H9 (cell line): Measurements from ENCODE around the gene ABCG1. TPM values are rescaled to one million over a fixed set of nuclear protein-coding genes. Genes with fewer than 3 reads are reported as not detected.

ENCODE experiments used
- DNase-seq: peaks from one replicate; pipeline ENCODE4 v3.0.0-alpha.2; 2017
- H2AFZ ChIP-seq: one replicate; pipeline ENCODE4 v1.6.1; 2013; ENCODE audit warnings: mild to moderate bottlenecking, low read length, control low read depth, moderate library complexity
- H2AK5ac ChIP-seq: 2 replicates; pipeline ENCODE4 v1.6.1; 2013; ENCODE audit warnings: low read length, control low read depth, mixed read lengths; ENCODE audit not compliant: insufficient read length
- H2BK120ac ChIP-seq: one replicate; pipeline ENCODE4 v1.6.1; 2013; ENCODE audit warnings: low read depth, mild to moderate bottlenecking, low read length, control low read depth, inconsistent platforms; ENCODE audit not compliant: poor library complexity, severe bottlenecking
- H2BK12ac ChIP-seq: 2 replicates; pipeline ENCODE4 v1.6.1; 2013; ENCODE audit warnings: low read length, control low read depth, mixed read lengths, low read depth; ENCODE audit not compliant: insufficient read length
- H2BK15ac ChIP-seq: 2 replicates; pipeline ENCODE4 v1.6.1; 2013; ENCODE audit warnings: low read depth, low read length, control low read depth
- H2BK20ac ChIP-seq: one replicate; pipeline ENCODE4 v1.6.1; 2013; ENCODE audit warnings: low read depth, mild to moderate bottlenecking, low read length, control low read depth, inconsistent platforms; ENCODE audit not compliant: poor library complexity, severe bottlenecking
- H2BK5ac ChIP-seq: 2 replicates; pipeline ENCODE4 v1.6.1; 2013; ENCODE audit warnings: low read length, control low read depth, mixed read lengths; ENCODE audit not compliant: insufficient read length
- H3K14ac ChIP-seq: 2 replicates; pipeline ENCODE4 v1.6.1; 2013; ENCODE audit warnings: low read length, control low read depth; ENCODE audit not compliant: insufficient read depth
- H3K18ac ChIP-seq: 2 replicates; pipeline ENCODE4 v1.6.1; 2013; ENCODE audit warnings: low read depth, mild to moderate bottlenecking, mixed read lengths, low read length, control low read depth; ENCODE audit not compliant: insufficient read length
- H3K23ac ChIP-seq: 2 replicates; pipeline ENCODE4 v1.6.1; 2013; ENCODE audit warnings: low read length, control low read depth, mixed read lengths, low read depth; ENCODE audit not compliant: insufficient read length
- H3K23me2 ChIP-seq: 2 replicates; pipeline ENCODE4 v1.6.1; 2013; ENCODE audit warnings: low read depth, mild to moderate bottlenecking, mixed read lengths, low read length, control low read depth; ENCODE audit not compliant: insufficient read length, poor library complexity, severe bottlenecking
- H3K27ac ChIP-seq: 2 replicates; pipeline ENCODE4 v1.5.1; 2013; ENCODE audit warnings: low read length, control low read depth, mixed read lengths, low read depth; ENCODE audit not compliant: insufficient read length
- H3K27me3 ChIP-seq: 2 replicates; pipeline ENCODE4 v1.6.1; 2013; ENCODE audit warnings: low read length, control low read depth, inconsistent platforms; ENCODE audit not compliant: insufficient read depth
- H3K4ac ChIP-seq: 2 replicates; pipeline ENCODE4 v1.6.1; 2013; ENCODE audit warnings: low read depth, mild to moderate bottlenecking, control low read depth, inconsistent platforms, low read length, moderate library complexity
- H3K4me1 ChIP-seq: 2 replicates; pipeline ENCODE4 v1.6.1; 2013; ENCODE audit warnings: low read length, control low read depth, inconsistent platforms; ENCODE audit not compliant: insufficient read depth
- H3K4me2 ChIP-seq: 2 replicates; pipeline ENCODE4 v1.6.1; 2013; ENCODE audit warnings: low read length, control low read depth, mixed read lengths; ENCODE audit not compliant: insufficient read length, insufficient read depth
- H3K56ac ChIP-seq: 2 replicates; pipeline ENCODE4 v1.6.1; 2013; ENCODE audit warnings: low read depth, mild to moderate bottlenecking, mixed read lengths, low read length, control low read depth; ENCODE audit not compliant: insufficient read length
- H3K79me1 ChIP-seq: 2 replicates; pipeline ENCODE4 v1.6.1; 2013; ENCODE audit warnings: low read depth, mild to moderate bottlenecking, moderate library complexity, low read length, control low read depth, inconsistent platforms; ENCODE audit not compliant: insufficient read depth, poor library complexity, severe bottlenecking
- H3K79me2 ChIP-seq: 2 replicates; pipeline ENCODE4 v1.6.1; 2013; ENCODE audit warnings: low read length, control low read depth, inconsistent platforms; ENCODE audit not compliant: insufficient read depth
- H3K9ac ChIP-seq: 2 replicates; pipeline ENCODE4 v1.6.1; 2013; ENCODE audit warnings: low read length, control low read depth, mixed read lengths; ENCODE audit not compliant: insufficient read length; ENCODE audit errors: extremely low read depth
- H3K9me3 ChIP-seq: one replicate; pipeline ENCODE4 v1.6.1; 2013; ENCODE audit warnings: low read depth, low read length, inconsistent platforms; ENCODE audit not compliant: control insufficient read depth
- H3T11ph ChIP-seq: one replicate; pipeline ENCODE4 v1.6.1; 2013; ENCODE audit warnings: mild to moderate bottlenecking, low read length, control low read depth, inconsistent platforms
- H4K20me1 ChIP-seq: one replicate; pipeline ENCODE4 v1.6.1; 2013; ENCODE audit not compliant: control insufficient read depth, insufficient read length, insufficient read depth
- H4K5ac ChIP-seq: 2 replicates; pipeline ENCODE4 v1.6.1; 2013; ENCODE audit warnings: low read depth, mild to moderate bottlenecking, mixed read lengths, low read length, control low read depth; ENCODE audit not compliant: insufficient read length
- H4K8ac ChIP-seq: replicated peaks from 2 replicates; pipeline ENCODE4 v1.6.1; 2013; ENCODE audit warnings: low read length, control low read depth, mixed read lengths, low read depth; ENCODE audit not compliant: insufficient read length
- H4K91ac ChIP-seq: 2 replicates; pipeline ENCODE4 v1.6.1; 2013; ENCODE audit warnings: low read depth, mild to moderate bottlenecking, moderate library complexity, mixed read lengths, low read length, control low read depth; ENCODE audit not compliant: insufficient read length
- H3K27ac Mint-ChIP-seq, 3 experiments: 2 replicates in 2 of 3; 3 replicates in 1 of 3; pipeline ENCODE4 v1.8.0; 2020 to 2021; ENCODE audit warnings: mixed read lengths in 3 of 3, mild to moderate bottlenecking in 1 of 3, moderate library complexity in 1 of 3
- H3K27me3 Mint-ChIP-seq: 2 replicates; pipeline ENCODE4 v1.8.0; 2021; ENCODE audit warnings: low read depth, mild to moderate bottlenecking, moderate library complexity, mixed read lengths
- H3K36me3 Mint-ChIP-seq, 3 experiments: 2 replicates in 2 of 3; 3 replicates in 1 of 3; pipeline ENCODE4 v1.8.0; 2020 to 2021; ENCODE audit warnings: low read depth in 3 of 3, mixed read lengths in 3 of 3; ENCODE audit not compliant: insufficient read depth in 1 of 3
- H3K4me1 Mint-ChIP-seq, 2 experiments: 2 replicates each; pipeline ENCODE4 v1.8.0; 2020; ENCODE audit warnings: mixed read lengths in 2 of 2
- H3K4me3 Mint-ChIP-seq, 2 experiments: 2 replicates in 1 of 2; 3 replicates in 1 of 2; pipeline ENCODE4 v1.8.0; 2020 to 2021; ENCODE audit warnings: mild to moderate bottlenecking in 2 of 2, mixed read lengths in 2 of 2, moderate library complexity in 1 of 2
- H3K9me3 Mint-ChIP-seq, 2 experiments: 2 replicates in 1 of 2; 3 replicates in 1 of 2; pipeline ENCODE4 v1.8.0; 2020; ENCODE audit warnings: mild to moderate bottlenecking in 2 of 2, mixed read lengths in 2 of 2, moderate library complexity in 1 of 2
- CTCF ChIP-seq: fragments of 200-600 bp; sonication (generic); conservative IDR thresholded peaks from 3 replicates; pipeline ENCODE4 v1.8.0; 2021; ENCODE audit warnings: antibody characterized with exemption, mild to moderate bottlenecking
- WGBS: extraction: QIAGEN DNeasy Blood & Tissue Kit; methylation state at CpG from one replicate; pipeline ENCODE4 v1.1.7; 2013; ENCODE audit warnings: missing lambda C conversion rate, low lambda C conversion rate, mixed read lengths; ENCODE audit not compliant: insufficient read length; ENCODE audit errors: extremely low coverage; 5-methylcytosine and 5-hydroxymethylcytosine counted together
- total RNA-seq: library from RNA; stranded (reverse); gene quantifications from 2 replicates; pipeline ENCODE4 v1.2.1, GENCODE V29; 2021

Gene ABCG1
- total RNA-seq, 1 experiment from 2014 or later = 0.83 TPM

- Mint-ChIP-seq H3K9me3 (peaks cover 4 to 6% of the 10 kb centered on the region in 2 experiments; a peak in 4 of 5 replicates), H3K4me1 (peaks cover 31 to 34% of the 10 kb centered on the region in 2 experiments), H3K27me3 (peaks cover 2% of the 10 kb centered on the region; the same call in 1 of the 2 replicates), H3K27ac (peak overlapping the region in 2 of 3 experiments; percentile 62 to 76; a peak in 2 of 7 replicates), H3K4me3 (peak overlapping the region in 1 of 2 experiments; percentile 27; a peak in 1 of 5 replicates), H3K36me3 (peaks cover 0 to 5% (median 0%) of the 10 kb centered on the region in 3 experiments; a peak in 3 of 7 replicates)
- Histone ChIP-seq H3K56ac (no peak overlapping the region), H3K9me3 (peaks cover under 1% of the 10 kb centered on the region), H2BK20ac (no peak overlapping the region), H3K27me3 (no peaks in the 10 kb centered on the region), H2AK5ac (no peak overlapping the region), H4K91ac (no peak overlapping the region), H4K8ac (no peak overlapping the region), H3K4me2 (no peak overlapping the region), H2AFZ (no peak overlapping the region), H3K9ac (no peak overlapping the region), H4K20me1 (no peaks in the 10 kb centered on the region), H3K79me1 (no peaks in the 10 kb centered on the region), H3K23ac (no peak overlapping the region), H3K23me2 (no peaks in the 10 kb centered on the region), H3K18ac (no peak overlapping the region), H3T11ph (no peak overlapping the region), H2BK15ac (no peak overlapping the region), H3K79me2 (no peaks in the 10 kb centered on the region), H2BK120ac (no peak overlapping the region), H3K4me1 (peaks cover 1% of the 10 kb centered on the region; the same call in 1 of the 2 replicates), H4K5ac (no peak overlapping the region), H3K14ac (no peak overlapping the region), H2BK5ac (no peak overlapping the region), H3K27ac (no peak overlapping the region), H3K4ac (no peak overlapping the region), H2BK12ac (no peak overlapping the region)
- no peak for TF ChIP-seq CTCF
- WGBS = no CpG with 5 or more reads among the region's 4 CpGs
- DNase-seq = no peak
These were observed 118.3 kb downstream of the ABCG1 start for GRCh38 chr21:42337276-42337675.
